HG02852 (cell line): Measurements from ENCODE around the gene CCNT1.
"Not testable (repeated sequence)": the region's sequence is repeated elsewhere in the genome, so short reads cannot be mapped to it uniquely, and the experiment has no call there.

Source experiments
- ATAC-seq: cut with Tn5 transposase; IDR thresholded peaks from one replicate; pipeline ENCODE4 v1.9.1; 2021; ENCODE audit warnings: mild to moderate bottlenecking, moderate library complexity; ENCODE audit not compliant: unreplicated experiment

CCNT1 gene

DNA sequence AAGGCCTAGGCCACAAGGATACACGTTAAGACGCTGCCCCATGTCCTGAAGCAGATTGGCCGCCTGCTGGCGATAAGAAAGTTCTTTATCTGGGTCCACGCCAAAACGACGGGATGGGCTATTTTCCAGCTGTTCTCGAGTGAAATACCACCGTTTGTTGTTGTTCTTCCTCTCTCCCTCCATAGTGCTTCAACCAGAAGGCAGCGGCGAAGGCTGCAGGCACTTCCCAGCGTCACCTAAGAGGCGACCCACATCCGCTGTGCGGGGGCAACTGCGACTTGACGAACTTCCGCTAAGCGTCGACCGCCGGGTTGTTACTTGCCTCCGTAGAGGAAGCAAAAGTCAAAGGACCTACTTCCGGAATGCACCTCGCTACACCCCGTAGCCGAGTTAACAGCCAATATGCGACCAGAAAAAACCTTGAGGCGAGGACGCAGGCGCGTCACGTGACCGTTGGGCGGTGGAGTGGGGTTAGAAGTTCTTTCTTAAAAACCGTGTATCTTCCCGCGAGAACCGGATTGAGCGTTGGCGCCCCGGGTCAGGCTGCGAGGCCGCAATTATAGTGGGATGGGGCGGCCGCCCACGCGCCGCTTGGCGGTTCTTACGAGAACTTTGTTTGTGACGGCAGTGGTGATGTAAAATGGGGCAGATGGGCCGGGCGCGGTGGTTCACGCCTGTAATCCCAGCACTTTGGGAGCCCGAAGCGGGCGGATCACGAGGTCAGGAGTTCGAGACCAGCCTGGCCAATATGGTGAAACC is at the start of gene CCNT1:
Gene CCNT1 (minus strand): TSS at position 215 of the 759 bp plus-strand sequence. CDS start 32 bp downstream, at position 183.
- peak; percentile 97 for ATAC-seq

DNA sequence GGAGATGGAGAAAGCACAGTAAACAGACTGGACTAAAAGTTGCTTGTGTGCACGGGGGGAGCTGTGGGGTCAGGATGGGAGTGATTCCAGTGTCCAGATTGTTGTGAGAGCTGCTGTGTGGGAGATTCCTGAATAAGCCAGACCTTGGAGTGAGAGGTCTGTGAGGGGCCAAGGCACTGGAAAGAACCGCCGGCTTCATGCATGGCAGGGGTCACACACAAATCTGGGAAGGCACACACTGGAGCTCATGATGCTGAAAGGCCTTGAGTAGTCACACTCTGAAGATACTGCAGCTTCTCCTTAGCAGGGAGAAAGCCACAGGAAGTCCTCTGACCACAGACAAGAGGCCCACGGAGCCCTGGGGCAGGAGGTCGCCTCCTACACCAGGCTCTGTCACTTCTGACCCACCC is 49.3 kb upstream of the CCNT1 start:
- no peak for ATAC-seq

DNA sequence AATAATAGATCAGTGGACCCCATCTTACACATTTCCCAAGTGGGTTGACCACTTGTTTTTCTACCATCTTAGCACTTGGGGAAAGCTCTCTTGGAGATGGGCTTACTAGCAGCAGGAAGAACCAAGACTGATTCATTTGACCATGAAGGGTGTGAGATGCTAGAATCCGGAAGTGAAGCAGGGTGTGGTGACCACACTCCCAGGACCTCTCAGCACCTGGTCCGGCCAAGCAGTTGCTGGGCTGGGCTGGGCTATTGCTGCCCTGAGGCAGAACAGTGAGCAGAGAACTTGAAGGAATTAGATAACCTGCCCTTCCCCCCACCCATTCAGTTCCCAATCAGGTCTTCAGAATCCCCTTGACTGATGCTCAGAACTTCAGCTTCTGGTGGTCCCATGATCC is 48.0 kb upstream of the CCNT1 start:
- ATAC-seq = no peak

DNA sequence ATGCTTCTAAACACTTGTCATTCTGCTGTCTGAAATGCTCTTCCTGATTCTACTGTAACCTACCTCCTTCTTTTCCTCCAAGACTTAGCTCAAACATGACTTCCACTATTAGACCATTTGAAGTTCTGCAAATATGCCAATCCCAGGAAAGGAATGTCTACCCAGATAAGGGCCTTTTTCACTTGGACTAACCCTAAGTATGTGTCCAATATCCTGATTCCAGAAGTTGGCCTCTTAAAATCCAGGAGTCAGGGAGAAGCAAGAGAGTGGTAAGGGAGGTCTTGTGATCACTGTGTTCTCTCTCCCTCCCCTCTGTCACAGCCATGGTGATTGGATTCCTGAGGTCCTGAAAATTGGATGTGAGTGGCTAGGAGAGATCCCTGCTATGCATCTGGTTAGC is 42.2 kb upstream of the CCNT1 start:
- ATAC-seq = no peak

DNA sequence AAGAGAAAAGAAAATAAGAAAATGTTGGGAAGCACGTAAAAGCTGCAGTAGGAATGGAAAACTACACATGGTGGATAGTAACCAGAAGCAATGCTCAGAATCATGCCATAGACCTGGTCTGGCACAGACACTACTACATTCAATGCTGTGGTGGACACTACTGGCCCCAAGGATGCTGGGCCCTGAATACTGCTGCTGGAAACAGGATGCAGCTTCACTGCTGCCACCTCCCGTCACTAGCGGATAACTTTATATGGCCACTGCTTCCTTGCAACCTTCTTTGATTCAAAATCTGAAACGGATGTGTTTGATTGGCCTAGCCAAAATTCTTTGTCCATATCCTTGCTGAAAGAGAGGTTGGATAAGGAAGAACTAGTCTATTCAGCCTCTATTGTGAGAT is 41.7 kb upstream of the CCNT1 start:
- ATAC-seq = no peak

DNA sequence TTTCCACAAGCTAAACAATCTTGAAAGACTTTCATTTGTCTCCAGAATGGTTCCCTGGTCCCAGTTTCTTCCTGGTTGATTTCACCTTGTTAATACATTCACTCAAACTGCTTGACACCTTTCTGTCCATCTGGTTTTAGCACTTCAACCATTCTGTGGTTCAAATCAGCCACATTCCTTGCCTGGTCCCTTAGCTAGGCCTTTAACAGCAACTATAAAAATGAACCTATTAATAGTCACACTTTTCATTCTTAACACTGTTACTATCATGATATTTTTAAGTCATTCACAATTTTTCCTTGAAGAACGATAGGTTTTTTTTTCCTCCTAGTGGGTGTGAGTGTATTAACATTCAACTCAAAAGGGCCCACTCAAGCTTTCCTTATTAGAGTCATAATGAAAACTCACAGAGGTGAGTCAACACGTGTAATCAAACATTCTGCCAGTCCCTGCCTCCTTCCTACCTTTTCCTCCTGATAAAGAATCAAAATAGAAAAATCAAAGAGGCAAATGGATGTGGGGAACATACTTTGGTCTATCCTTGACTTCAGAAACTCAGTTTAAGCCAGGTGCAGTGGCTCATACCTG is 34.4 kb upstream of the CCNT1 start:
- no peak for ATAC-seq

DNA sequence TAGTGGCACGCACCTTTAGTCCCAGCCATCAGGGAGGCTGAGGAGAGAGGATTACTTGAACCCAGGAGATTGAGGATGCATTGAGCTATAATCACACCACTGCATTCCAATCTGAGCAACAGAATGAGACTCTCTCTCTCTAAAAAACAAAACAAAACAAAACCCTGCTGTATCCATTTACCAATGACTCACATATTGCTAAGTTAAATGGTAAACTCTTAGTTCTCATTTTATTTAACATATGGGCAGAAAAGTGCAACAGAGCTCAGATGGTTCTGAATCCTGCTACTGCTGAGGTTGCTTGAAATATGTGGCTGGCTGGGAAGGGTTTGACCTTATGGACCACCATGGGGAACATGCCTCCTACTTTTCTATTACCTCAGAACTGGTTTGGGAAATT is 33.7 kb upstream of the CCNT1 start:
- ATAC-seq = no peak

DNA sequence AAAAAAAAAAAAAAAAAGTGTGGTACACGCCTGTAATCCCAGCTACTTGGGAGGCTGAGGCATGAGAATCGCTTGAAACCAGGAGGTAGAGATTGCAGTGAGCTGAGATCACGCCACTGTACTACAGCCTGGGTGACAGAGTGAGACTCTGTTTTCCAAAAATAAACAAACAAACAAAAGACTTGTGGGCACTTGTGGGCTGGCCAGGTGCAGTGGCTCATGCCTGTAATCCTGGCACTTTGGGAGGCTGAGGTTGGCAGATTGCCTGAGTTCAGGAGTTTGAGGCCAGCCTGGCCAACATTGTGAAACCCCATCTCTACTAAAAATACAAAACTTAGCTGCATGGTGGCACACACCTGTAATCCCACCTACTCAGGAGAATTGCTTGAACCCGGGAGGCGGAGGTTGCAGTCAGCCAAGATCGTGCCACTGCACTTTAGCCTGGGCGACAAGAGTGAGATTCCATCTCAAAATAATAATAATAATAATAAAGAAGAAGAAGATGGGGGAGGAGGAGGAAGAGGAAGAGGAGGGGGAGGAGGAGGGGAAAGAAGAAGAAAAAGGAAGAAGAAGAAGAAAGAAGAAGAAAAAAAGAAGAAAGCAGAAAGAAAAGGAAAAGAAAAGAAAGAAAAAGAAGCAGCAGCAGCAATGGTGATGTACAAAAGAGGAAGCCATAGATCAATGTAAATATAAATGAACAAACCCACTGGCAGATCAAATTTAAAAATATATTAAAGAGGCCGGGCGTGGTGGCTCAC is 27.9 kb upstream of the CCNT1 start:
- no peak for ATAC-seq

DNA sequence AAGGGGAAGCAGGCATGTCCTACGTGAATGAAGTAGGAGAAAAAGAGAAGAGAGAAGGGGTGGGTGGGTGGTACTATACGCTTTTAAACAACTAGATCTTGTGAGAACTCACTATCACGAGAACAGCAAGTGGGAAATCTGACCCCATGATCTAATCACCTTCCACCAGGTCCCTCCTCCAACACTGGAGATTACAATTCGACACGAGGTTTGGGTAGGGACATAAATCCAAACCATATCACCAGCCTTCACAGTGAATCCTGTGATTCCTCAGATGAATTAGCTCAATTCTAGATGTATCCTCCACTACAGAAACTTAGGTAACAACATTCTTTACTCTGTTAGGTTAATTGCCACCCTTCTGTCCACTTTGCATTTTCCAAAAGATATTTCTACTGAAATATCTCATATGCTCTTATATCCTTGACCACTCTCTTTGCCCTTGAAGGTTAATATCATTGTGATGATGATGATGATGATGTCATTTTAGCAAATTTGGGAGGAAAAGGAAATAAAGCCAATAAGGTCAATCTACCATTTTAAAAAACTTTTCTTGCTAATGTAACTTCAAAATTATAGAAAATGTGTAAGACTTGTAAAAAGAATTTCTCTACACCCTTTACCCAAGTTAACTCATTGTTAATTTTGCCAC is 23.2 kb upstream of the CCNT1 start:
- no peak for ATAC-seq

DNA sequence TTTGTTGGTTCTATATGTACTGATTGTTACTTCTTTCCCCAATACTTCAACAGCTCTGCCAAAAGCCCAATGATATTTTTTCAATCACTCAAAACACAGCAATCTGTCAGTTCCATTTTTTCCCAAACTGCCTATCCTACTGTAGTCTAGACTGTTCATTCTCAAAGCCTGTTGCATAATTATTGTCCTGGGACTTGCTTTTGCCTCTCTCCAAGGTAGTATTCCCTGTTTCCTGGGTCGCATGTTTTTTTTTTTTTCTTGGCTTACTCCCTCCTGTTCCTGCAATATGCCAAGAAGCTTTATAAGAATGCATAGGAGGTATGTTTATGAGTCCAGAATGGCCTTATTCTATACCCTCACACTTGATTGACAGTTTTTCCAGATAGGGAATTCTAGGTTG is 19.9 kb upstream of the CCNT1 start:
- ATAC-seq = no peak

DNA sequence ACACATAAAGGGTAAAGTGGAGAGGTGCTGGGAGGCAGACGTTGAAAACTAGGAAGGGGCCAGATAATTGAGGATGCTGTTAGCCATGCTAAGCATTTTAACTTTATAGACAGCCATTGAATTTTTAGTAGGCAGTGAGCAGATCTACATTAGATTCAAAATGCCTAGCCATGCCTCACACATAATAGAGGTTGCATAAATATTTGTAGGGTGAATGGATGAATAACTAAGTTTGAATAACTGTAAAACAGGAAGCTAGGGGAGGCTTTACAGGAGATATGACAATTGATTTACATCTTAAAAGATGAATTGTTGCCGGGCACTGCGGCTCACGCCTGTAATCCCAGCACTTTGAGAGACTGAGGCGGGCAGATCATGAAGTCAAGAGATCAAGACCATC is 12.3 kb upstream of the CCNT1 start:
- ATAC-seq = no peak

DNA sequence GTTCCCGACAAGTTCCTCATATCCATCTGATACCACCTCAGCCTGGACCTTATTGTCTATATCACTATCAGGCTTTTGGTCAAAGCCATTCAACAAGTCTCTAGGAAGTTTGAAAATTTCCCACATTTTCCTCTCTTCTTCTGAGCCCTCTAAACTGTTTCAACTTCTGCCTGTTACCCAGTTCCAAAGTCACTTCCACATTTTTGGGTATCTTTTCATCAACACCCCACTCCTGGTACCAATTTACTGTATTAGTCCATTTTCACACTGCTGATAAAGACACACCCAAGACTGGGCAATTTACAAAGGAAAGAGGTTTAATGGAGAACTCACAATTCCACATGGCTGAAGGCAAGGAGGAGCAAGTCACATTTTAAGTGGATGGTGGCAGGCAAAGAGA is 4.2 kb upstream of the CCNT1 start:
- not testable (repeated sequence) for ATAC-seq

DNA sequence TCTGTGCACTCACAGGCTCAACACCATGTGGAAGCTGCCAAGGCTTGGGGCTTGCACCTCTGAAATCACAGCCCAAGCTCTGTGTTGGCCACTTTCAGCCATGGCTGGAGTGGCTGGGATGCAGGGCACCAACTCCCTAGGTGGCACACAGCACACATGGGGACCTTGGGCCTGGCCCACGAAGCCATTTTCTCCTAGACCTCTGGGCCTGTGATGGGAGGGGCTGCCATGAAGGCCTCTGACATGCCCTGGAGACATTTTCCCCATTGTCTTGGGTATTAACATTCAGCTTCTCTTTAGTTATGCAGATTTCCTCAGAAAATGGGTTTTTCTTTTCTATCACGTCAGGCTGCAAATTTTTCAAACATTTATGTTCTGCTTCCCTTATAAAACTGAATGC is 3.7 kb upstream of the CCNT1 start:
- not testable (repeated sequence) for ATAC-seq

DNA sequence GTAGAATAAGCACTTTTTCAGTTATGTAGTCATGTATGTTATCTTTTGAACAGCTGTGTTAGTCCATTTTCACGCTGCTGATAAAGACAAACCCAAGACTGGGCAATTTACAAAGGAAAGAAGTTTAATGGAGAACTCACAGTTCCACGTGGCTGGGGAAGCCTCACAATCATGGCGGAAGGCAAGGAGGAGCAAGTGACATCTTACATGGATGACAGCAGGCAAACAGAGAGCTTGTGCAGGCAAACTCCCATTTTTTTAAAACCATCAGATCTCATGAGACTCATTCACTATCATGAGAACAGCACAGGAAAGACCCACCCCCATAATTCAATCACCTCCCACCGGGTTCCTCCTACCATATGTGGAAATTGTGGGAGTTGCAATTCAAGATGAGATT is 2.5 kb upstream of the CCNT1 start:
- not testable (repeated sequence) for ATAC-seq

DNA sequence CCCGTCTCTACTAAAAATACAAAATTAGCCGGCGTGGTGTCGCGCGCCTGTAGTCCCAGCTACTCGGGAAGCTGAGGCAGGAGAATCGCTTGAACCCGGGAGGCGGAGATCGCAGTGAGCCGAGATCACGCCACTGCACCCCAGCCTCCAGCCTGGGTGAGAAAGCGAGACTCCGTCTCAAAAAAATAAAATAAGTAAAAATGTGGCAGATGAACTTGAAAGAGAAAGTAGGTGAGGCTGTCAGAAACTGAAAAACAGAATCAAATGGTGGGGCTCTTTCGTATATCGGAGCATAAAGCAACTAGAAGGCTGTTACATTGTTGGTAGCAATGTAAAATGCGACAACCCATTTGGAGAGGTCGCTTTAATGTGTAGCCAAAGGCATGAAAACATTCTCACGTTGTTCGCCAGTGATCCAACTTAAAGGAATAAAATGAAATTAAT is 767 bp upstream of the CCNT1 start:
- ATAC-seq = peak; percentile 10

DNA sequence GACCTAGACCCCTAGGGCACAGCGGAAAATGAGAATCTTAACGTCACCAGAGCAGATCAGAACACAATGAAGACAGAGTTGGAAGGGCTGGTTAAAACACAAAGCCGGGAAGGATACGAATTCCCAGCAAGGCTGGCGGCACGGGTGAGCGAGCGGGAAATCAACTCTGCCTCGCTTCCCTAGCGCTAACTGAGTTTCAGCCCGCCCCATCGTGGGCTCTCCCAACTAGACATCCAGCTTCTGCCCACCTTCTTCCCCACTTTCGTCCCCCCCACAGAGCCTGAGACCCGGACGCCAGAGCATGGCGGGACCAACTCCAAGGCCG is 377 bp downstream of the CCNT1 start:
- no peak for ATAC-seq

DNA sequence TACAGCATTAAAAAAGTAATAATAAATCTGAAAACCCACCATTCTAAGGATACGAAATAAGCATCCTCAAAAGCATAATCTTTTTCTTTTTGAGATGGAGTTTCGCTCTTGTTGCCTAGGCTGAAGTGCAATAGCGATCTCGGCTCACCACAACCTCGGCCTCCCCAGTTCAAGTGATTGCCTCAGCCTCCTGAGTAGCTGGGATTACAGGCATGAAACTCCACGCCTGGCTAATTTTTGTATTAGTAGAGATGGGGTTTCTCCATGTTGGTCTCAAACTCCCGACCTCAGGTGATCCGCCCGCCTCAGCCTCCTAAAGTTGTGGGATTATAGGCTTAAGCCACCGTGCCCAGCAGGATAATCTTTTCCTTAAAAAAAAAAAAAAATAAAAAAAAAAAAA is 4.3 kb downstream of the CCNT1 start:
- no peak for ATAC-seq

DNA sequence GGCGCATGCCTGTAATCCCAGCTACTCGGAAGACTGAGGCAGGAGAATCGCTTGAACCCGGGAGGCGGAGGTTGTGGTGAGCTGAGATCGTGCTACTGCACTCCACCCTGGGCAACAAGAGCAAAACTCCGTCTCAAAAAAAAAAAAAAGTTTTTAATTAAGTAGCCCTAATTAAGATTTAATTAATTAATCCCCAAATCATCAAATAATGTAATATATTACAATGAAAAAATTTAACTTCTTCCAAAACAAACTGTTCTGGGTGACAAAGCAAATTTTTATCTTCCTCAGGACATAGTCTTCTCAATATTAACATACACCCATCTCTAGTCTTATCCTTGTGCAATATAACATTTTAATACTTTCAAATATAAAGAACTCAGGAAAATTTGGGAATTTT is 17.7 kb downstream of the CCNT1 start:
- not testable (repeated sequence) for ATAC-seq

DNA sequence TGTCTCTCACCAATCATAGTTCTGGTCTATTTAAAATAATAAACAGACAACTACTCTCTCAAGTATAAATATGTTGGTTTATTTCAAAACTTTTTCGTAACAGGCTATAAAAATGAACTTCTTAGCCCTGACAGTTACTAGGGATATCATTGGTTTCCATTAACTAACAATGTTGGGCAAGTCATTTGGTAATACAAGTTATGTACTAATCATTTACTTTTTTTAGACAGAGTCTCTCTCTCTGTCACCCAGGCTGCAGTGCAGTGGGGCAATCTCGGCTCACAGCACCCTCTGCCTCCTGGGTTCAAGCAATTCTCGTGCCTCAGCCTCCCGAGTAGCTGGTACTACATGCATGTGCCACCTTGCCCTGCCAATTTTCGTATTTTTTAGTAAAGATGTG is 19.9 kb downstream of the CCNT1 start:
- no peak for ATAC-seq

DNA sequence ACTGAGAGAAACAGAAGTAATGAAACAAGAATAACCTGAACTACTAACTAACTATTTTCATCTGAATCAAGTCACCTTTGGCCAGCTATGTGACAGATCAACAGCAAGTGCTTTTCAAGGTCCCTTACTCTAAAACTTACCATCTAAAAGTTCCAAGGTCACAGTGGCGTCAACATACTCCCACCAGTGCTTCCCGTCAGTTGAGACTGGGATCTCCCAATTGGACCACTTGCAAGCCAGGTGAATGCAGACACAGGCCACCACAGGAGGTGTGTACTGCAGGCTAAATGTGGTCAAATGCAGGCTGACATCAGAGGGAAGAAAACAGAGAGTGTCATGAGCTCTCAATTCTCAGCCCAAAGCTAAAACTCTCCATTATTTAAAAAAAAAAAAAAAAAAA is 20.6 kb downstream of the CCNT1 start:
- no peak for ATAC-seq

DNA sequence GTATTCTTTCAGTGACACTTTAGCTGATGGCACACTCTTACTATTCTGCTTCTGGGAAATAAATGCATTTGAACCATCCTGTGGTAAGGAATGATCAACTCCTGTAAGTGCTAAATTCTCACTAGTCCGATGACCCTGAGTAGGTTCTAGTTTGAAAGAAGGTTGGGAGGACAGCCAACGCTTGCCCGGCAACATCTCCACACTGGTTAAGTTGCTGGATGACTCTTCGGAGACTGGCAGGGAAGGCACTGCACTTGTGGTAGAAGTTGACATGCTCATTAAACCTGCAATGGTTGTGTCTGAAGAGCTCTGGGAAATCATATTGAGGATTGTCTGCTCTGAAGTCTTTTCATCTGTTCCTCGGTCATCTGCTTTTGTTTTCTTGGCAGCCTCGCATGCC is 22.5 kb downstream of the CCNT1 start:
- no peak for ATAC-seq

DNA sequence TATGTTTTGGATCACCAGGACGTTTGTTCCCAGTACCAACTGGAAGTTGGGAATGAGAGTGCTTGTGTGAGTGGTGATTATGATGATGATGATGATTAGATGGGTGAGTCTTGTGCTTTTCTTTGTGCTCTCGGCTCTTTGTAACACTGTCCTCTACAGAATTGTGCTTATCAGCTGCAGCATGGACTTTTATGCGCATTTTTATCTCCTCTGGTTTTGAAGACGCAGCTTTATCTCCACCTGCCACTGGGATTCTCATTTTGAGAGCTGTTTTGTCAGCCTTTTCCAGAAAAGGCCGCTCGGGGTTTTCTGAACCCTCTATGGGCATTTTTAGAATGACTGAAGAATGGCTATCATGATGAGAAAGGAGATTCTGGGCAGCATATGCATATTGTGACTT is 22.9 kb downstream of the CCNT1 start:
- ATAC-seq = no peak
